Testis (tissue), 3 donors: ENCODE results near the gene DDX59. TPM values are rescaled to one million over a fixed set of nuclear protein-coding genes. Genes with fewer than 3 reads are reported as not detected.

Experiments
- DNase-seq: peaks from one replicate; pipeline ENCODE4 v3.0.0-alpha.2; 2019
- H3K27ac ChIP-seq, 2 donors: fragments of 200-600 bp; sonication (generic); one replicate each; pipeline ENCODE4 v1.5.1; 2019
- H3K27me3 ChIP-seq: fragments of 200-600 bp; sonication (generic); one replicate; pipeline ENCODE4 v1.5.1; 2019
- H3K36me3 ChIP-seq: fragments of 200-600 bp; sonication (generic); one replicate; pipeline ENCODE4 v1.5.1; 2017; ENCODE audit warnings: low read depth; ENCODE audit errors: missing control alignments
- H3K4me1 ChIP-seq: fragments of 200-600 bp; sonication (generic); one replicate; pipeline ENCODE4 v1.5.1; 2019
- H3K4me3 ChIP-seq, 2 donors: fragments of 200-600 bp; sonication (generic); one replicate each; pipeline ENCODE4 v1.5.1; 2017 to 2019
- H3K9me3 ChIP-seq: fragments of 200-600 bp; sonication (generic); one replicate; pipeline ENCODE4 v1.5.1; 2017
- CTCF ChIP-seq, 3 experiments: fragments of 450-650 bp in 2 of 3; fragments of 200-600 bp in 1 of 3; sonication (generic) in 1 of 3; IDR thresholded peaks; one replicate each; pipeline ENCODE4 v1.5.1; 2016 to 2019; ENCODE audit warnings: antibody characterized with exemption in 3 of 3, mild to moderate bottlenecking in 2 of 3, moderate library complexity in 1 of 3
- POLR2A ChIP-seq: fragments of 450-650 bp; IDR thresholded peaks from one replicate; pipeline ENCODE4 v1.6.1; 2017; ENCODE audit warnings: antibody characterized with exemption, mild to moderate bottlenecking, moderate library complexity
- WGBS, 2 donors: methylation state at CpG; one replicate each; pipeline ENCODE4 v1.1.5; 2018; 5-methylcytosine and 5-hydroxymethylcytosine counted together
- intact Hi-C: fragments of 100-400 bp; cut with DNase I; formaldehyde crosslinking; loops from one replicate; pipeline ENCODE4 v1.15.1; 2023; ENCODE audit warnings: low total_unique reads
- polyA plus RNA-seq: library from polyadenylated mRNA; stranded (reverse); fragments of 350-450 nt; fragmentation: Illumina TruSeq; extraction: RNeasy Lipid Tissue Mini Kit (QIAGEN cat#74804); gene quantifications from one replicate; pipeline ENCODE4 v1.2.3, GENCODE V29; 2014; ENCODE audit warnings: low read depth, low replicate concordance; ENCODE audit not compliant: insufficient read depth
- total RNA-seq, 2 donors: library from RNA; depleted of rRNA; stranded (reverse); fragments of >200 nt; gene quantifications; one replicate each; pipeline ENCODE4 v1.2.3, GENCODE V29; 2016

DDX59 gene
- total and polyA plus RNA-seq, 3 donors from 2014 or later = 17.7 to 30.2 (median 24.1) TPM

GRCh38 chr1:200628223-200628881 is 41.4 kb downstream of the DDX59 start:
- TF ChIP-seq CTCF (IDR thresholded peaks at IDR 0.05) (no peak), POLR2A (no peak)
- Histone ChIP-seq H3K27me3 (no peaks in the 10 kb centered on the region), H3K4me1 (peaks cover 6% of the 10 kb centered on the region), H3K36me3 (no peaks in the 10 kb centered on the region), H3K27ac (no peak overlapping the region), H3K4me3 (no peak overlapping the region), H3K9me3 (no peaks in the 10 kb centered on the region)
- intact Hi-C loops = no loop called here
- 73 to 80% methylated on average over 7 of the region's 7 CpGs for WGBS, 2 donors
- no peak for DNase-seq

- intact Hi-C loops = no loop called here
- DNase-seq = no peak
- H3K27ac ChIP-seq = no peak overlapping the region
- no peaks in the 10 kb centered on the region for H3K27me3 ChIP-seq
- H3K4me1 ChIP-seq = peaks cover 6% of the 10 kb centered on the region
- H3K9me3 ChIP-seq = no peaks in the 10 kb centered on the region
- H3K36me3 ChIP-seq = no peaks in the 10 kb centered on the region
- H3K4me3 ChIP-seq = no peak overlapping the region
- WGBS, 2 donors = 75 to 82% methylated on average over 1 of the region's 1 CpG
- no peak for TF ChIP-seq POLR2A
- TF ChIP-seq CTCF (IDR thresholded peaks at IDR 0.05) = no peak
Measured at GRCh38 chr1:200627575-200628222, 42.0 kb downstream of the DDX59 start.

GRCh38 chr1:200626853-200627534 is 42.7 kb downstream of the DDX59 start:
- H3K4me1 ChIP-seq = peaks cover 8% of the 10 kb centered on the region
- H3K9me3 ChIP-seq = no peaks in the 10 kb centered on the region
- H3K4me3 ChIP-seq = no peak overlapping the region
- 69 to 84% methylated on average over 5 of the region's 5 CpGs for WGBS, 2 donors
- no peak for TF ChIP-seq POLR2A
- no peak for TF ChIP-seq CTCF (IDR thresholded peaks at IDR 0.05)
- no peaks in the 10 kb centered on the region for H3K36me3 ChIP-seq
- no peak for DNase-seq
- H3K27me3 ChIP-seq = no peaks in the 10 kb centered on the region
- intact Hi-C loops = no loop called here
- no peak overlapping the region for H3K27ac ChIP-seq

GRCh38 chr1:200625381-200625824 is 44.3 kb downstream of the DDX59 start:
- Histone ChIP-seq H3K9me3 (no peaks in the 10 kb centered on the region), H3K4me3 (no peak overlapping the region), H3K4me1 (peaks cover 8% of the 10 kb centered on the region), H3K27ac (peak overlapping the region in 1 of 2 donors; percentile 35), H3K36me3 (no peaks in the 10 kb centered on the region), H3K27me3 (no peaks in the 10 kb centered on the region)
- intact Hi-C loops = no loop called here
- TF ChIP-seq POLR2A = no peak
- no peak for TF ChIP-seq CTCF (IDR thresholded peaks at IDR 0.05)
- 7 to 36% methylated on average over 1 of the region's 1 CpG for WGBS, 2 donors
- no peak for DNase-seq
